GM12892 (cell line): ENCODE results near the gene DST.

Source experiments
- POLR2A ChIP-seq: IDR thresholded peaks from 2 replicates; pipeline ENCODE4 v1.6.1; 2011; ENCODE audit warnings: low read depth, low read length, control low read depth
- TAF1 ChIP-seq: IDR thresholded peaks from 2 replicates; pipeline ENCODE4 v1.6.1; 2011; ENCODE audit warnings: low read depth, mild to moderate bottlenecking, control low read depth, low read length, borderline replicate concordance

DNA sequence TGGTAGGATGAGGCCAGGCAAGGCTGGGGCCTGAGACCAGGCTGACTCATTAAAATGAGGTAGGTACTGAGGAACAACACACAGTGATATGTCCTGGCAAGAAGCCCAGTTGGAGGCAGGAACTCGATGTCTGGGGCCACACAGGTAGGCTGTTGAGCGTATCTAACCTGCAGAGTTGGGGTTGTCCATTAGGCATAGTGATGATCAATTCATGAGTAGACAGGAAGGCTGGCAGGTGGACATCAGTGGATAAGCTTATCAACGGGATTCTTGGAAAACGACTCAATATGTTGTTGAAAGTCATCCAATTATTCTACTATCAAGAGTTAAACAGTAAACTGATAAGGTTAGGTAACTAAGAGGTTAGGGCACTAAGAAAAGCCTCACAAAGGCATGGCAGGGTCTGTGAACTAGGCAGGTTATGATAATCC is 202.1 kb downstream of the DST start:
- TF ChIP-seq POLR2A (no peak), TAF1 (no peak)
